CD14-positive monocyte (primary cell): ENCODE results near the gene TCAIM. TPM values are rescaled to one million over a fixed set of nuclear protein-coding genes. Genes with fewer than 3 reads are reported as not detected.

Source experiments
- DNase-seq, 3 donors: peaks; one replicate each; pipeline ENCODE4 v3.0.0-alpha.2; 2011 to 2022
- H2AFZ ChIP-seq: 2 replicates; pipeline ENCODE4 v1.6.0; 2012; ENCODE audit warnings: mild to moderate bottlenecking, low read depth, low read length, inconsistent platforms; ENCODE audit not compliant: insufficient read depth, poor library complexity, severe bottlenecking
- H3K27ac ChIP-seq, 2 donors: 1 replicate in 1 of 2; 2 replicates in 1 of 2; pipeline ENCODE4 v1.5.1; 2012 to 2013; ENCODE audit warnings: low read length in 2 of 2, control low read depth in 1 of 2, inconsistent platforms in 1 of 2, low read depth in 1 of 2, mild to moderate bottlenecking in 1 of 2
- H3K27me3 ChIP-seq, 2 donors: one replicate each; pipeline versions ENCODE4 v1.6.0 to v1.6.1; 2011 to 2013; ENCODE audit warnings: low read length in 2 of 2; ENCODE audit not compliant: control insufficient read depth in 2 of 2, insufficient read depth in 2 of 2
- H3K36me3 ChIP-seq, 2 donors: replicated peaks in 1 of 2; 1 replicate in 1 of 2; 2 replicates in 1 of 2; pipeline versions ENCODE4 v1.5.1 to v1.6.1; 2012 to 2013; ENCODE audit warnings: low read length in 2 of 2, control low read depth in 1 of 2, inconsistent platforms in 1 of 2, mild to moderate bottlenecking in 1 of 2; ENCODE audit not compliant: insufficient read depth in 2 of 2, control insufficient read depth in 1 of 2
- H3K4me1 ChIP-seq, 2 donors: 1 replicate in 1 of 2; 2 replicates in 1 of 2; pipeline versions ENCODE4 v1.5.1 to v1.6.1; 2012 to 2013; ENCODE audit warnings: low read length in 2 of 2, control low read depth in 1 of 2, inconsistent platforms in 1 of 2, mild to moderate bottlenecking in 1 of 2, moderate library complexity in 1 of 2; ENCODE audit not compliant: insufficient read depth in 2 of 2, control insufficient read depth in 1 of 2
- H3K4me2 ChIP-seq: replicated peaks from 2 replicates; pipeline ENCODE3; 2012; ENCODE audit warnings: low read length, moderate library complexity, mild to moderate bottlenecking; ENCODE audit not compliant: poor library complexity, severe bottlenecking; ENCODE audit errors: extremely low read depth
- H3K4me3 ChIP-seq, 3 experiments: fragments of 200-600 bp in 1 of 3; sonication (generic) in 1 of 3; replicated peaks in 1 of 3; 1 replicate in 2 of 3; 2 replicates in 1 of 3; pipeline ENCODE4 v1.5.1; 2011 to 2013; ENCODE audit warnings: low read length in 3 of 3, mild to moderate bottlenecking in 3 of 3, control low read depth in 2 of 3, low read depth in 2 of 3, inconsistent platforms in 1 of 3, moderate library complexity in 1 of 3
- H3K79me2 ChIP-seq: 2 replicates; pipeline ENCODE4 v1.6.0; 2012; ENCODE audit warnings: mild to moderate bottlenecking, control low read depth, inconsistent platforms, low read length, moderate library complexity; ENCODE audit not compliant: insufficient read depth
- H3K9ac ChIP-seq: 2 replicates; pipeline ENCODE4 v1.6.0; 2017; ENCODE audit warnings: low read length, mild to moderate bottlenecking; ENCODE audit not compliant: insufficient read depth, poor library complexity, severe bottlenecking
- H3K9me3 ChIP-seq, 2 donors: replicated peaks in 1 of 2; 1 replicate in 1 of 2; 2 replicates in 1 of 2; pipeline versions ENCODE4 v1.5.1 to v1.6.1; 2012 to 2013; ENCODE audit warnings: low read length in 2 of 2, control low read depth in 1 of 2; ENCODE audit not compliant: control insufficient read depth in 1 of 2, insufficient read depth in 1 of 2
- H4K20me1 ChIP-seq: 2 replicates; pipeline ENCODE4 v1.6.0; 2012; ENCODE audit warnings: mild to moderate bottlenecking, low read length, control low read depth, moderate library complexity; ENCODE audit not compliant: insufficient read depth
- H3K27ac Mint-ChIP-seq, 7 donors: one replicate each; pipeline ENCODE4 v1.8.0; 2020; ENCODE audit warnings: mild to moderate bottlenecking in 7 of 7, mixed read lengths in 7 of 7, moderate library complexity in 6 of 7, inconsistent platforms in 2 of 7
- H3K27me3 Mint-ChIP-seq, 3 donors: one replicate each; pipeline ENCODE4 v1.8.0; 2021 to 2022; ENCODE audit warnings: low read depth in 3 of 3, mild to moderate bottlenecking in 3 of 3, mixed read lengths in 3 of 3, moderate library complexity in 3 of 3, inconsistent platforms in 1 of 3
- H3K36me3 Mint-ChIP-seq, 2 donors: one replicate each; pipeline ENCODE4 v1.8.0; 2020; ENCODE audit warnings: mixed read lengths in 2 of 2, inconsistent platforms in 1 of 2, mild to moderate bottlenecking in 1 of 2
- H3K4me1 Mint-ChIP-seq: one replicate; pipeline ENCODE4 v1.8.0; 2020; ENCODE audit warnings: mild to moderate bottlenecking, mixed read lengths
- H3K4me3 Mint-ChIP-seq, 2 donors: one replicate each; pipeline ENCODE4 v1.8.0; 2020; ENCODE audit warnings: mild to moderate bottlenecking in 2 of 2, mixed read lengths in 2 of 2, moderate library complexity in 1 of 2
- H3K9me3 Mint-ChIP-seq, 7 donors: one replicate each; pipeline ENCODE4 v1.8.0; 2020 to 2022; ENCODE audit warnings: mixed read lengths in 7 of 7, mild to moderate bottlenecking in 6 of 7, moderate library complexity in 6 of 7, inconsistent platforms in 2 of 7
- CTCF ChIP-seq: fragments of 200-600 bp; IDR thresholded peaks from one replicate; pipeline ENCODE4 v1.8.0; 2022; ENCODE audit warnings: antibody characterized with exemption, mild to moderate bottlenecking
- WGBS: methylation state at CpG from one replicate; pipeline ENCODE4 v1.1.5; 2013; ENCODE audit warnings: missing lambda C conversion rate; ENCODE audit not compliant: insufficient coverage; 5-methylcytosine and 5-hydroxymethylcytosine counted together
- intact Hi-C, 2 donors: fragments of 100-400 bp; cut with micrococcal nuclease; formaldehyde crosslinking; loops; one replicate each; pipeline versions ENCODE4 v1.15.0 to v1.15.1; 2023
- polyA plus RNA-seq, 3 donors: library from polyadenylated mRNA; depleted of rRNA in 1 of 3; unstranded in 2 of 3; stranded (reverse) in 1 of 3; fragments of 300-500 nt in 2 of 3; fragments of >200 nt in 1 of 3; fragmentation: Illumina TruSeq in 2 of 3; gene quantifications; 1 replicate in 2 of 3; 2 replicates in 1 of 3; pipeline ENCODE4 v1.2.3, GENCODE V29; 2012 to 2021

The TCAIM gene
- polyA plus RNA-seq, 3 donors, result 9.1 to 26.7 (median 20.0) TPM

GRCh38 chr3:44301746-44302145 lies 36.8 kb upstream of the TCAIM start:
- intact Hi-C loops, result no loop called here
- Histone ChIP-seq H3K79me2 (no peaks in the 10 kb centered on the region), H2AFZ (no peak overlapping the region), H3K9ac (no peak overlapping the region), H3K27me3 (no peaks in the 10 kb centered on the region), H3K4me2 (no peak overlapping the region), H3K4me1 (no peaks in the 10 kb centered on the region), H3K36me3 (no peaks in the 10 kb centered on the region), H4K20me1 (no peaks in the 10 kb centered on the region), H3K9me3 (no peaks in the 10 kb centered on the region), H3K4me3 (no peak overlapping the region), H3K27ac (no peak overlapping the region)
- H3K27me3 Mint-ChIP-seq, result peaks cover 0 to 2% (median 0%) of the 10 kb centered on the region in 3 donors
- TF ChIP-seq CTCF, result no peak
- no peaks in the 10 kb centered on the region for H3K36me3 Mint-ChIP-seq
- no peaks in the 10 kb centered on the region for H3K4me1 Mint-ChIP-seq
- H3K9me3 Mint-ChIP-seq, result peaks cover 0 to 4% (median 0%) of the 10 kb centered on the region in 7 donors
- no peak overlapping the region for H3K4me3 Mint-ChIP-seq
- WGBS, result 83% methylated on average over 1 of the region's 3 CpGs
- H3K27ac Mint-ChIP-seq, result no peak overlapping the region
- DNase-seq, result no peak

DNA sequence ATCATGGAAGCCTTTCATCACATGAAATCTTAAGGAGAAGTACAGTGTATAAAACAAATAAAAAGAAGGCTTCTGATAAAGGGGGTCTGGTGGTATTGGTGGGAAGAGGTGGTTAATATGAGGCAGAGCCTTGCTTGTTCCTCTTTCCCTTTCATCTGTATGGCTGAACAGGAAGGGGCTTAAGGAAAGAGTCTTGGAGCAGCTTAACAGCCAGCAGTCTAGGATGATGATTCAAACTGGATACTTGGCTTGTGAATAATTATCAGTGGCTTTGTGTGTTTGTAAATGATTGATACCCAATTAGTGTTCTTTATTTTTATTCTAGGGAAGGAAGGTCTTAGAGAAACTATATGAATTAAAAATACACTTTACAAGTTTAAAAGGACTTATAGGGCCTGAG lies 29.1 kb upstream of the TCAIM start:
- Histone ChIP-seq H3K4me3 (no peak overlapping the region), H3K4me2 (no peak overlapping the region), H2AFZ (no peak overlapping the region), H3K9me3 (no peaks in the 10 kb centered on the region), H3K36me3 (no peaks in the 10 kb centered on the region), H3K27ac (no peak overlapping the region), H4K20me1 (no peaks in the 10 kb centered on the region), H3K27me3 (no peaks in the 10 kb centered on the region), H3K9ac (no peak overlapping the region), H3K4me1 (no peaks in the 10 kb centered on the region), H3K79me2 (no peaks in the 10 kb centered on the region)
- no peak for DNase-seq
- Mint-ChIP-seq H3K27ac (no peak overlapping the region), H3K9me3 (no peaks in the 10 kb centered on the region), H3K4me1 (no peaks in the 10 kb centered on the region), H3K27me3 (no peaks in the 10 kb centered on the region), H3K4me3 (no peak overlapping the region), H3K36me3 (no peaks in the 10 kb centered on the region)
- no peak for TF ChIP-seq CTCF
- intact Hi-C loops, result no loop called here
